Pulmonary artery endothelial cell (primary cell): ENCODE measurements around the gene UBE2L6. TPM values are rescaled to one million over a fixed set of nuclear protein-coding genes. Genes with fewer than 3 reads are reported as not detected.
A peak's percentile ranks its signal among the peaks of the same experiment; 100 is the strongest.
"Not testable (repeated sequence)": the region's sequence is repeated elsewhere in the genome, so short reads cannot be mapped to it uniquely, and the experiment has no call there.

ENCODE experiments used
- DNase-seq: peaks from one replicate; pipeline ENCODE4 v3.0.0-alpha.2; 2011; ENCODE audit warnings: low read depth, low spot score
- total RNA-seq: library from RNA; depleted of rRNA; stranded (reverse); fragments of >200 nt; gene quantifications from 2 replicates; pipeline ENCODE4 v1.2.3, GENCODE V29; 2014

UBE2L6 gene
- total RNA-seq, 1 donor from 2014 or later = 34.5 TPM

DNA sequence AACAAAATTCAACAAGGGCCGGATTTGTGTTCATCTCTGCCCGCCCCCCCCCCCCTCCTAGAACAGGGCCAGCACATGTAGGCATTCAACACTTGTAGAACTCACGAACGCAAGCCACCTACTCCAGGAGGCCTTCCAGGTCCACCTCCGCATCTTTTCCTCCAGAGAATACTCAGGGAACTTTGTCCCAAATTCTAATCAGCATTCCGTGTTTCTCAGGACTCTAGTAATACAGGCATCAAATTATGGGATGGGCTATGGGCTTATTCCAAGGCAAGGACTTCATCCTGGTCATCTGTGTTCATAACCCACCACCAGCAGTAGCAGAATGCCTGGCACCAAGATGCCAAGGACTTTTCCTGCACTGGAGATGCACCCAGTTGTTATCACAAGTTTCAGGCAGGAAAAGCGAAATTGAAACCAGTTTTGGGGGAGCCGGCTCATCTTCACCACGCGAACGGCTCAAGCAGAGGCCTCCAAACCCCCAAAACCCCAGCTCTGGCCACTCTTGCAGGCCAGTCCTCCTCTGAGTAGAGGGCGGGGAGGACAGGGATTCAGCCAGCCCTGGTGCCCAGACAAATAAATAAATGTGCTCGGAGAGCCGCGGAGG, 462 bp downstream of the UBE2L6 start:
- DNase-seq = no peak

DNA sequence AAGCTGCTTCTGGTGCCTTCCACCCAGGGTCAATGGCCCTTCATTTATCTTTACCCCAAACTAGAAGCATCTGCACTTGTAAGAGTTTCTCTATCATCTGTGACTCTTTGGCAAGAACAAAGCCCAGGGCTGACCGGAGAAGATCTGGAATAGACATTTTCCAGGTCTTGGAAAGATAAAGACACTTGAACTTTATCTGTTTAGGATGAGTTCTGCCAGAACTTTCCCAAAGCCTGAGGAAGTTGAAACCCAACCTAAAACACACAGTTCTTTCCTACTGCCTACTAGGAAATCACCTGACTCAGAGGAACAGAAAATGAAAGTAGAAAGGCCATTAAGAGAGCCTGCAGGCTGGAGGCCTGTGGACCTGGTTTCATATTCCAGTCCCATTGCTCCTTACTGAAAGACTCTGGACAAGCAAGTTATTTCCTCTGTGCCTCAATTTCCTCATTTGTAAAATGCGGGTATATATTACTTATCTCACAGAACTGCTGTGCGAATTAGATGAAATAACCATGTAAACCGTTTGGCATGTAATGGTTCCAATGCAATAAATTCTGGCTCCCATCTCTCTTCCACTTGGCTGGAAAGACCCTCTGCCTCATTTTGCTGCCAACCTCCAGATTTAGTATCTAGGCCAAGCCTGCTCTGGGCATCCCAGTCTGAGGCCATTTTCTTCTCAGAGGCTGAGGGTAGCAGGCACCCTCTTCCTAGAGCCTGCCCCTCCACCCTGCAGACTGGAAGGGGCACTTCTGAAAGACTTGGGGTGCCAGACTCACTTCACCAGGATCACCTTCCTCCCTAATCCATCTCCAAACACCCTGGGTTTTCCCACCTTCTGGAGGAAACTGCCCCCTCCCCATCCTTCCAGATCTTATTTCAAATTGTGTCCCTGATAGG, 1.2 kb downstream of the UBE2L6 start:
- DNase-seq = no peak

DNA sequence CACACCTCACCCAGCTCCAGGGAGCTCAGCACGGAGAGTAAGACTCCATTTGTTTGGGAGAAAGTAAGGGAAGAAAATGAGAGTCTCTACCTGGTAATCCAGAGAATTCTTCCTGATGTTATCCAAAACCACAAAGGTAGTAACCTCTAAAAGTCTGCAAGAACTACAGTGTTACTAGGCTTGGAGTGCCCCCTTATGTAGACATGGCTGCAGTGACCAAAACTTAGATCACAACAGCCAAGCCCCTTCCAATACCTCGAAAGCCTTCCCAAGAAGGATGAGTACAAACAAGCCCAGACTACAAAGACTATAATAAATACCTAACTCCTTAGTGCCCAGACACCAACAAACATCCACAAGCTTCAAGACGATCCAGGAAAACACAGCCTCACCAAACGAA, 4.9 kb downstream of the UBE2L6 start:
- no peak for DNase-seq

DNA sequence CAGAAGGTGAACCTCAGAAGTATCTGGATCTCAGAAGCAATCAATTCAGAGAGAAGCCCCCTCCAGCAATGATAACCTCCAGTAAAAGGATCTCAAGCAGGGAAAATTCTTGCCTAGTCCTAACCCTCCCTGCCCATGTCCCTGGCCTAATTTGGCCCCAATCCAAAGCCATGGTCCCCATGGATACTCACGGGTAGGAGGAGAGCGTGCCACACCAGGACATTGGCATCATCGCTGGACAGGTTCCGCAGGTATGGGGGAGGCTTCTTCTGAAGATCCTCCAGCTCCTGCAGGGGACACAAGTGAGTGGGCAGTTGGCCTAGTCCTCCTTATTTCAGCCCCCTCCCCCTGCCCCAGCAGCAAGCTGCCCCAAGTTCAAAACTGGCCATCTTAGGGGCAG, 7.3 kb downstream of the UBE2L6 start:
- DNase-seq = no peak

DNA sequence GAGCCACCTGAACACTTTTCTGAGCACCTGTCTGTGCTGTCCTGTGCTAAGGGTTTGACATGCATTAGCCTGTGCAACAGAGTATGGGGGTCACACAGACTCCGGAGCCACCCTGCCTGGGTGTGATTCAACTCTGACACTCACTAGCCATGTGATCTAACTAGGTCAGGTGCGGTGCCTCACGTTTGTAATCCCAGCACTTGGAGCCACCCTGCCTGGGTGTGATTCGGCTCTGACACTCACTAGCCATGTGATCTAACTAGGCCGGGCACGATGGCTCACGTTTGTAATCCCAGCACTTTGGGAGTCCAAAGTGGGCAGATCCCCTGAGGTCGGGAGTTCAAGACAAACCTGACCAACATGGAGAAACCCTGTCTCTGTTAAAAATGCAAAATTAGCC, 11.4 kb downstream of the UBE2L6 start:
- DNase-seq = no peak

DNA sequence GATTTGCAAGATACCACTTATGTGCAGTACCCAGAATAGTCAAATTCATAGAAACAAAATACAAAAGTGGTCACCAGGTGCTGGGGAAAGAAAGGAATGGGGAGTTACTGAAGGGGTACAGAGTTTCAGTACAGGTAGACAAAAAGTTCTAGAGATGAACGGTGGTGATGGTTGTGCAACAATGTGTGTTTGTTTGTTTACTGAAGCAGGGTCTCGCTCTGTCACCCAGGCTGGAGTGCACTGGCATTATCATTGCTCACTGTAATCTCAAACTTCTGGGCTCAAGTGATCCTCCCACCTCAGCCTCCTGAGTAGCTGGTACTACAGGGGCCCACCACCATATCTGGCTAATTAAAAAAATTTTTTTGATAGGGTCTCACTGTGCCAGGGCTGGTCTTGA, 12.1 kb downstream of the UBE2L6 start:
- DNase-seq = no peak

DNA sequence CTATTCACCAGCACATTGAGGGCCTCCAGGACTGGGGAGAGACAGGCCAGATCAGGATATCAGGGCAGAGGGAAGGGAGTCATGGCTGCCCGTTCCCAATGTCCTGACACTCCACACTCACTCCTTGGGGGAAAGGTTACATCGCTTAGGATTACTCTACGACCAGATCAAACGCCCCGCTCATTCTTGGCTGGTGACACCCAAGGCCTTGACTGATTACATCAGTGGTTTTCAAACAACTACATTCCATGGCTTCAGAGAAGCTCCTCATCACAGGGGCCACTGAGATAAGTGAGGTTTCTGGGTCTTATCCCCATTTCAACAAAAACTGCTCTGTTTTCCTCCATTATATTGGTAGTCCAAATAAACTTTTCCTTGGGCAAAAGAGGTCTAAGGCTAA, 15.0 kb downstream of the UBE2L6 start:
- no peak for DNase-seq

DNA sequence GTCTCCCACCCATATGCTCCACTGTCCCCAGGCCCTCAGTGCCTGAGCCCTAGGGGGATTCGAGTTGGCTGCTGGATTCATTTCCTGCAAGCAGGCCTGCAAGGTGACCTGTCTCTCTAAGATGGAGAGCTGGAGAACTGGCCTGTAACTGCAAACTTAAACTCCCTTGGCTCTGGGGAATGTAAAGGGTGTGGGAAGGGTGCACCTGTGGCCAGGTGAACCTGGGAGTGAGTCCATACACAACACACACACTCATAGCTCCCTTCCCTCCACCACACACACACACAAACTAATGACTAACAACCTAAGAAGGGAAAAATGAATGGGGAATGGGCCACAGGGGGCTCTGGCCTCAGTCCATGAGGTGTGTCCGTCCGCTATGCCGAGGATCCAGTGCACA, 15.5 kb downstream of the UBE2L6 start:
- DNase-seq = no peak

DNA sequence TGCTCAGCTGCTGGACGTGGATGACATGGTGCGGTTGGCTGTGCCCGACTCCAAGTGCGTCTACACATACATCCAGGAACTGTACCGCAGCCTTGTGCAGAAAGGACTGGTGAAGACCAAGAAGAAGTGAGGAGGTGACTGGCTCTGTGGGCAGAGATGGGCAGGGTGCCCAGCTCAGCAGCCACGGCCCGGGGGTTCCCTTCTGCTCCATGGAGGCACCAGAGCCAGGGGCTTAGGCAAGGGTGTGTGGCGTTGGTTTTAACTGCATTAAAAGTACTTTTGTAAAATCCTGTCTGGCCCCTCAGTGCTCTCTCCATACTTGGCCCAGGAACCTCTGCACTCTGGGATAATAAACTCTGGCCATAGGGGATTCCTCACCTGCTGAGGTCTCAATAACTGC, 17.5 kb downstream of the UBE2L6 start:
- no peak for DNase-seq

DNA sequence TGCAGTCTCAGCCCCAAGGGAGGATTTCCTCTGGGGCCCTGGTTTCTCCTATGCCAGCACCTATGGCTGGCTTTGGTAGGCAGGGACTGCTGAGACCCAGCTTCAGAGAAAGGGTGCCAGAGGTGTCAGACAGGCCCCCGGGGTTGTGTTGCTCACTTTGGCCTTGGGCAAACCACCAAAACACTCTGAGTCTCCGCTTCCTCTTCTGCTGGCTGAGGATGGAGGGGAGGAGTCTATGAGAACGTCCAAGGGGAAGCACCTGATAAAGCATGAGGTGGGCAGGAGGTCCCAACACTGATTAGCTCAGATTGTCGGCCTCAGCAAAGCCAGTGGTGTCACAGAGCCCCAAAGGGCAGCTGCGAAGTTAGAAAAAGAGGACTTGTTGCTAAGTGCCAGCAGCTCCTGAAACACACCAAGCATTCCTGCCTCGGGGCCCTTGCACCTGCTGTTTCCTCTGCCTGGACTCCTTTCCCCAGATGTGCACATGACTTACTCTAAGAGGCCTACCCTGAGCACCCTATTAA, 19.6 kb downstream of the UBE2L6 start:
- no peak for DNase-seq

DNA sequence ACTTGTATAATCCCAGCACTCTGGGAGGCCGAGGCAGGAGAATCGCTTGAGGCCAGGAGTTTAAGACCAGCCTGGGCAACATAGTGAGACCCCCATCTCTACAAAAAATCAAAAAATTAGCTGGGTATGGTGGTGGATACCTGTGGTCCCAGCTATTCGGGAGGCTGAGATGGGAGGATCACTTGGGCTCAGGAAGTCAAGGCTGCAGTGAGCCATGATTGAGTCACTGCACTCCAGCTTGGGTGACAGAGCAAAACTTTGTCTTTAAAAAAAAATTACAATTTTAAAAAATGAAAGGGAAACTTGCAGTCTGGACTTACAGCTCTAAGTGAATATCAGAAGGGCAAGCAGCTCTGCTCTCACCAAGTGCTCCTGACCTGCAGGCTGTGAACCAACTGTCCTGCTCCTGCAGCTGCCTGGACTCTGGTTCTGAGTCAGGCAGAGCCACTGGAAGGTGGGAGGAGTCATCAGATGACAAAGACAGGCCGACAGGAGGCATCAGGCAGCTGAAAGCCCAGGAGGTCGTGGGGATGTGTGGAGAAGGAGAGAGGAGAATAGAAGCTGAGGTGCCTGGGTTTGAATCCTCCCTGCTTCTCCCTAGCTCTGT, 20.5 kb downstream of the UBE2L6 start:
- DNase-seq = no peak

DNA sequence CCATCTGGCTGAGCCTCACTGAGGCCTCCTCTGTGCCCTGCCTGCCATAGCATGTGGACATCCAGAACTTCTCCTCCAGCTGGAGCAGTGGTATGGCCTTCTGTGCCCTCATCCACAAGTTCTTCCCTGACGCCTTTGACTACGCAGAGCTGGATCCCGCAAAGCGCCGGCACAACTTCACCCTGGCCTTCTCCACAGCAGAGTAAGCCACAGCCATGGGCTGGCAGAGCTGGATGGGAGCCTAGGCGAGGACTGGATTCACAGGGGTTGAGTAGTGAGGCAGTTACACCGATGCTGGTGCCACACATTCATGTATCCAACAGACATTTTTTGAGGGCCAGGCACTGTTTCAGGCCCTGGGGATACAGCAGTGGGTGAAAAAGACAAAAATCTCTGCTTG, 21.0 kb downstream of the UBE2L6 start:
- no peak for DNase-seq

DNA sequence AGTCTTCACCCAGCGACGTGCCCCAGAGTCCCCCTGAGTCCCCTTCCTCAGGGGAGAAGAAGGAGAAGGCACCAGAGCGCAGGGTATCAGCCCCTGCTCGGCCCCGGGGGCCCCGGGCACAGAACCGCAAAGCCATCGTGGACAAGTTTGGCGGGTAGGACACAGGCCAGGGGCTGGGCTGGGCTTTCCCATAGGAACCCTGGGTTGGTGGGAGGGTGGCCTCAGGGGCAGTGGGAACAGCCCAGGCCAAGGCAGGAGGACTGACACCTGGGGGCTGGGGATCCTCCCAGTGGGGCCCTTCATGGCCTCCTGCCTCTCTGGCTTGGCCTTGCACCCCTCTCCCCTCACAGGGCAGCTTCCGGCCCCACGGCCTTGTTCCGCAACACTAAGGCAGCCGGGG, 21.6 kb downstream of the UBE2L6 start:
- DNase-seq = no peak

DNA sequence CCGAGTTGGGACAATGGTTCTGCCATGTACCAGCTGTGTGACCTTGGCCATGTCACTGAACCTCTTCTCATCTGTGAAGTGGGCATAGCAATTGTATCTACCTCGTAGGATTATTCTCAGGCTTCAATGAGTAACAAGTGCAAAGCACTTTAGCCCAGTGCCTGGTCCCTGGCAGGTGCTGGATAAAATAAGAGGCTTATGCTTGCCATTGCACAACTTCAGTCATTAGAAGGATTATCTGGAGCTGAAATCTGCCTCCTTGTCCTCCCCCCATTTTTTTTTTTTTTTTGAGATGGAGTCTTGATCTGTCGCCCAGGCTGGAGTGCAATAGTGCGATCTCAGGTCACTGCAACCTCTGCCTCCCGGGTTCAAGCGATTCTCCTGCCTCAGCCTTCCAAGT, 22.9 kb downstream of the UBE2L6 start:
- no peak for DNase-seq

DNA sequence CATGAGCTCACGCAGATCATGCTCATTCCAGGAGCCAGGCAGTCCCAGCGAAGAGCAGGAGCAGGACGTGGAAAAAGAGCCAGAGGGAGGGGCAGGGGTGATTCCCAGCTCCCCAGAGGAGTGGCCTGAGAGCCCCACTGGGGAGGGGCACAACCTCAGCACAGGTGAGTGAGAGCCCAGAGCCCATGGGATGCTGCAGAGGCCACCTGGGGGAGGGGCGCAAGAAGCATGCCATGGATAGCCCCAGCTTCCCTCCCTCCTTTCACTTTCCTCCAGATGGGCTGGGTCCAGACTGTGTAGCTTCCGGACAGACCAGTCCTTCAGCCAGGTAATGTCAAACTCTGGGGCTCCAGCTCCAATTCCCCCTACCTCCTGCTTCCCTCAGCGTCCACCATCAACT, 23.9 kb downstream of the UBE2L6 start:
- no peak for DNase-seq

DNA sequence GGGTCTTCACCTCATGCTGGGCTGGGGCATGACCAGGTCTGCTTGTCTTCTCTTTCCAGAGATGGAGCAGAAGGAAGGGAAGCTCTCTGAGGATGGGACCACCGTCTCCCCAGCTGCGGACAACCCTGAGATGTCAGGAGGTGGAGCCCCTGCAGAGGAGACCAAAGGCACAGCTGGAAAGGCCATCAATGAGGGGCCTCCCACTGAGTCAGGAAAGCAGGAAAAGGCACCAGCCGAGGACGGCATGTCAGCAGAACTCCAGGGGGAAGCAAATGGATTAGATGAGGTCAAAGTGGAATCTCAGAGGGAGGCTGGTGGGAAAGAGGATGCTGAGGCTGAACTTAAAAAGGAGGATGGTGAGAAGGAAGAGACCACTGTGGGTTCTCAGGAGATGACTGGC, 24.9 kb downstream of the UBE2L6 start:
- DNase-seq = no peak

DNA sequence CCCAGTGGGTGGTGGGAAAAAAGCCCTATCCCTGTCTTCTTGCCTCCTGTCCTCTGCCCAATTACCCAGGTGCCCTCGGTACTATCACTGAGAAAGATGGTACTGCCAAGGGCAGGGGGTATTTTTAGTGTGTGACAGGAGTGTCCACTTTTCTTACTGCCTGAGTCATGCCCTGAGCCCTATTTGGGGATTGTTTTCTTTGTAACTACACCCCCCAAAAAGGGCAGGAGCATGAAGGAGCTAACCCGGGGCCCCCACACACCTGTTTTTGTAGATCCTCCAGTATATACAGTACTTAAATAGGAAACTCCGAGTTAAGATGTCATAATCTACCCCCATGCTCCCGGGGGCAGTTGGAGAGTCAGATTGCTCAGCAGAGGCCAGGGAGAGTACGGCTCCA, 26.3 kb downstream of the UBE2L6 start:
- DNase-seq = no peak

DNA sequence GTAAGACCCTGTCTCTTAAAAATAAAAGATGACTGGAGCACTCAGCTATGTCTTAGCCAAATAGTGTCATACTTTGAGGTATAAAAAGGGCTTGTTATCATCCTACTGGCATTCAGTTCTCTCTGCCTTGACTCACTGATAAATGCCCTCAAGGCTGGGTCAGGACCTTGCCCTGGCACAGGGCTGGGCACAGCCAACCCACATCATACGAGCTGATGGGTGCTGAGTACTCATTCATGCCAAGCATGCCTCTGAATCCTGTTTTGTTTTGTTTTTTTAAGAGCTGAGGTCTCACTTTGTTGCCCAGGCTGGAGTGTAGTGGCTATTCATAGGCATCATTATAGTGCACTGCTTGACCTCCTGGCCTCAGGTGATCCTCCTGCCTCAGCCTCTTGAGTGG, 28.1 kb downstream of the UBE2L6 start:
- DNase-seq = no peak

DNA sequence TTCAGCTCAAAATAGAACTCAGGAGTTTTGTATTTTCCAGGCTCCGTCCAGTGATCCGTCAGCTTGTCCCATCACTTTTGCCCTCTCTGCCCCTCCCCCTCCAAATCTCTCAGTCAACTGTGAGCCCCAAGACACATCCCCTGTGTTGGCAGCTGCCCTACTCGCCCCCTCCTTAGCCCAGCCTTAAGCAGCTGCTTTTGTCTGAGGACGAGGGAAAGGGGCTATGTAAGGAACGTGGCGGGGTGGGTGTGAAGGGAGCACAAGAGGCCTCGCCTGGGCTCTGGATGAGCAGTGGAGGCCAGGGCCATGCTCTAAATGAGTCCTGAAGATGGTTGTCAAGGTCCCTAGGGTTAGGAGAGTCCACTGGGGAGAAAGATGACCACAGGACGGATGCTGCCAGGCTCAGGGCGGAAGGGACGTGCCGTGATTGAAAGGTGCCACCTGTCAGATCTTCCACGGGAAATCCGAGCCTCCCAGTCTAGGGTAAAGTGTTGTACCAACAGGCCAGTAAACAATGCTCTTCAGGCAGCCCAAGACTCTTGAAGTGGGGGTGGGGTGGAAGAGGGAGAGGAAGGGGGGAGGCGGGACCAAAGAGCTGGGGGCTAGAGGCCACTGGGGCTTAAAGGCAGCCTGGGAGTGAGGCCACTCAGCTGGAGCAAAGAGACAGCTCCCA, 30.4 kb downstream of the UBE2L6 start, which contains the start of gene SMTNL1:
TSS of gene SMTNL1 (plus strand) at position 649 of the 673 bp plus-strand sequence. CDS start 5,048 bp downstream, outside the sequence.
- DNase-seq = no peak

DNA sequence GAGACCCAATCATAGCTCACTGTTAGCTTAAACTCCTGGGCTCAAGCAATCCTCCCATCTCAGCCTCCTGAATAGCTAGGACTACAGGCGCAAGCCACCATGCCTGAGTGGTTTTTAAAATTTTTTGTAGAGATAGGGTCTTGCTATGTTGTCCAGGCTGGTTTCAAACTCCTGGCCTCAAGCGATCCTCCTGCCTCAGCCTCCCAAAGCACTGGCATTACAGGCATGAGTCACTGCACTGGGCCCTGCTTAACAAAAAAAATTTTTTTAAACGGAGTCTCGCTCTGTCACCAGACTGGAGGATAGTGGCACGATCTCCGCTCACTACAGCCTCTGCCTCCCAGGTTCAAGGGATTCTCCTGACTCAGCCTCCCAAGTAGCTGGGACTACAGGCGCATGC, 33.0 kb downstream of the UBE2L6 start:
- not testable (repeated sequence) for DNase-seq

DNA sequence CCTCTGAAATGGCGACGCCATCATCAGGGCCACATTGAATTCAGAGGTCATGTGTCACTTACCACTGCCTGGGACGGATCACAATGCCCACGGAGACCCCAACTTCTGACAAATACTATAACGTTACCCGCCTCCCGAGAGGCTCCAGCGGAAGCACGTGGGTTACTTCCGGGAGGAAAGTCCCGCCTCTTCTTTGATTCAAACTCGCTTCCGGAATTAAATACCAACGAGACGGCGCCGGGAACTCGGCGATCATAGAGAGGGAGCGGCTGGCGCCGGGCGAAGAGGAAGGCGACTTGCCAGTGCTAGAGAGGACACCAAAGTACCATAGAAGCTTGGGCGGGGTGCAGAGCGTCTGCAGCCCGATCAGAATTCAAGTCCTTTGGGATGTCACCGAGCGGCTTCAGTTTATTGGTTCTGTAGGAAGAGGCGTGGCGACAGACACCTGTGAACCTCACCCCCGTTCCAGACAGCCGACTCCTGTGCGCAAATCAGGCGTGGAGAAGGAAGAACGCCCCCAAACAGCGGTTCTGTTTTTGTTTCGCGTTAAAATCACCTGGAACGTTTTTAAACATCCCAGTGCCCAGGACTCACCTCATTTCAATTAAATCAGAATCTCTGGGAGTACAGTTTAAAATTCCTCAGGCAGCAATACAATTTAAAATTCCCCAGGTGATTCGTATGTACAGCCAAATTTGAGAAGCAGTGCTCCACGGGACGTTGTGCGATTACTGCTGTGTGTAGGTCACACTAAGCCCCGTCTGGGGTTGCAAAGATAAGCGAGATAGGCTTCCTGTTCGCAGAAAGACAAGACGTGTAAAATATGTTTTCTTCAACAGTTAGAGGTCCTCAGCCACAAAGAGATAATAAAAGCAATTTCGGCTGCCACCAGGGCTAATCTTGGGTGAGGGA, 36.6 kb downstream of the UBE2L6 start, which contains the start of gene TIMM10:
TSS of gene TIMM10 (minus strand) at position 159 of the 912 bp plus-strand sequence. CDS start 565 bp downstream, outside the sequence.
- DNase-seq = peak; percentile 84
